Measurements from ENCODE around the gene SPEN.

Gene SPEN

GRCh38 chr1:15915991-15916390 lies 68.5 kb downstream of the SPEN start:
- H3K4me2 ChIP-seq (ENCODE audit: insufficient read depth, low read length): no peak overlapping the region
- ATAC-seq (ENCODE audit: insufficient read depth, low read depth) (no peak), DNase-seq (no peak)
- TF ChIP-seq CTCF (IDR thresholded peaks at IDR 0.05; ENCODE audit: borderline replicate concordance, extremely low read depth, low read length, poor library complexity, severe bottlenecking) (no peak), EZH2 (IDR thresholded peaks at IDR 0.05; ENCODE audit: borderline replicate concordance, low read depth, low read length, severe bottlenecking) (no peak)
- no peaks in the 10 kb centered on the region for H3K9me3 ChIP-seq (ENCODE audit: insufficient read depth, low read length, severe bottlenecking)
- peaks cover 43% of the 10 kb centered on the region; the same call in 1 of the 2 replicates for H4K20me1 ChIP-seq (ENCODE audit: insufficient read depth, low read length)
- no peaks in the 10 kb centered on the region for H3K27me3 ChIP-seq (ENCODE audit: insufficient read depth, low read length, poor library complexity)
- no peak overlapping the region for H2AFZ ChIP-seq (ENCODE audit: low read depth, low read length)
- H3K79me2 ChIP-seq (ENCODE audit: insufficient read depth, low read length): peaks cover 76% of the 10 kb centered on the region
- H3K4me1 ChIP-seq (ENCODE audit: insufficient read depth, low read length): no peaks in the 10 kb centered on the region
- peaks cover 93% of the 10 kb centered on the region for H3K36me3 ChIP-seq (ENCODE audit: insufficient read depth, low read length)
- no peak overlapping the region for H3K9ac ChIP-seq (ENCODE audit: low read depth, low read length)
- H3K27ac ChIP-seq (ENCODE audit: low read length): no peak overlapping the region
- no peak overlapping the region for H3K4me3 ChIP-seq (ENCODE audit: low read depth in 1 of 2, low read length in 2 of 2)

GRCh38 chr1:15916417-15916816 lies 68.9 kb downstream of the SPEN start:
- Histone ChIP-seq H2AFZ (ENCODE audit: low read depth, low read length) (no peak overlapping the region), H3K4me3 (ENCODE audit: low read depth in 1 of 2, low read length in 2 of 2) (no peak overlapping the region), H3K9ac (ENCODE audit: low read depth, low read length) (no peak overlapping the region), H3K4me2 (ENCODE audit: insufficient read depth, low read length) (no peak overlapping the region), H3K79me2 (ENCODE audit: insufficient read depth, low read length) (peaks cover 72% of the 10 kb centered on the region), H4K20me1 (ENCODE audit: insufficient read depth, low read length) (peaks cover 39% of the 10 kb centered on the region; the same call in 1 of the 2 replicates), H3K9me3 (ENCODE audit: insufficient read depth, low read length, severe bottlenecking) (no peaks in the 10 kb centered on the region), H3K27ac (ENCODE audit: low read length) (no peak overlapping the region), H3K36me3 (ENCODE audit: insufficient read depth, low read length) (peaks cover 93% of the 10 kb centered on the region), H3K4me1 (ENCODE audit: insufficient read depth, low read length) (no peaks in the 10 kb centered on the region), H3K27me3 (ENCODE audit: insufficient read depth, low read length, poor library complexity) (no peaks in the 10 kb centered on the region)
- DNase-seq (no peak), ATAC-seq (ENCODE audit: insufficient read depth, low read depth) (no peak)
- TF ChIP-seq EZH2 (IDR thresholded peaks at IDR 0.05; ENCODE audit: borderline replicate concordance, low read depth, low read length, severe bottlenecking) (no peak), CTCF (IDR thresholded peaks at IDR 0.05; ENCODE audit: borderline replicate concordance, extremely low read depth, low read length, poor library complexity, severe bottlenecking) (no peak)

- no peak overlapping the region for H3K27ac ChIP-seq (ENCODE audit: low read length)
- H3K79me2 ChIP-seq (ENCODE audit: insufficient read depth, low read length): peaks cover 68% of the 10 kb centered on the region
Measured at GRCh38 chr1:15916916-15917315, 69.4 kb downstream of the SPEN start.

More at GRCh38 chr1:15916916-15917315, 69.4 kb downstream of the SPEN start:
- peaks cover 36% of the 10 kb centered on the region; the same call in 1 of the 2 replicates for H4K20me1 ChIP-seq (ENCODE audit: insufficient read depth, low read length)
- no peak overlapping the region for H3K9ac ChIP-seq (ENCODE audit: low read depth, low read length)
- no peak overlapping the region for H3K4me3 ChIP-seq (ENCODE audit: low read depth in 1 of 2, low read length in 2 of 2)
- no peak overlapping the region for H2AFZ ChIP-seq (ENCODE audit: low read depth, low read length)
- no peak overlapping the region for H3K4me2 ChIP-seq (ENCODE audit: insufficient read depth, low read length)
- no peak for ATAC-seq (ENCODE audit: insufficient read depth, low read depth)
- no peaks in the 10 kb centered on the region for H3K4me1 ChIP-seq (ENCODE audit: insufficient read depth, low read length)
- no peaks in the 10 kb centered on the region for H3K27me3 ChIP-seq (ENCODE audit: insufficient read depth, low read length, poor library complexity)
- no peak for DNase-seq
- no peaks in the 10 kb centered on the region for H3K9me3 ChIP-seq (ENCODE audit: insufficient read depth, low read length, severe bottlenecking)
- peaks cover 93% of the 10 kb centered on the region for H3K36me3 ChIP-seq (ENCODE audit: insufficient read depth, low read length)
- TF ChIP-seq EZH2 (IDR thresholded peaks at IDR 0.05; ENCODE audit: borderline replicate concordance, low read depth, low read length, severe bottlenecking) (no peak), CTCF (IDR thresholded peaks at IDR 0.05; ENCODE audit: borderline replicate concordance, extremely low read depth, low read length, poor library complexity, severe bottlenecking) (no peak)
